ENCODE results near the gene TSPAN15.
A peak's percentile ranks its signal among the peaks of the same experiment; 100 is the strongest.

TSPAN15 gene

DNA sequence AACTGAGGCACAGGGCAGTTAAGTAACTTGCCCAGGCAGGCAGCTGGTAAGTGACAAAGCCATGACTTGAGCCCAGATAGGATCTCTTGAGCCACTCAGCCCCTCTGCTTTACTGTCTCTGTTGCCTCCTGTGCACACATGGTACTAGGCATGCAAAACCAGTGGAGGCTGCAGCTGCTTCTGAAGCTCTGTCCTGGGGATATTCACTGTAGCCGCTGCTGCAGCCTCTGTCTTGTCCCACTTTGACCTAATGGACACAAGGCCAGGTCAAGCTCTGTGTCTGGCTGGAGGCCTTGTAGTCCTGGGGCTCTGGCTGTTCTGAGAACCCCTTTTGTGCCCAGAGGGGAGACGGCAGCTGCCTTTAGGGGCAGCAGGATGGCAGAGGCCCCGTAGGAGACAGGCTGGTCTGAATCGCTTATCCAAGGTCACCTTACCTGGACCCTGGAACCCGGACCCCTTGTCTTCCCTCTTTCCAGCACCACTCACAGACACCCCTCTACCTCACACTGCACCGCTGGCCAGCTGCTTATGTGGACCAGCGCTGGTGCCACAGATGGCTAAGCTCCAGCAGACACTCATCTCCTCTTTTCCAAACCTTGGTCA lies 57.6 kb downstream of the TSPAN15 start:
- DNase-seq (ENCODE audit: extremely low read depth, low read depth): no peak
- TF ChIP-seq, protein P1, sequence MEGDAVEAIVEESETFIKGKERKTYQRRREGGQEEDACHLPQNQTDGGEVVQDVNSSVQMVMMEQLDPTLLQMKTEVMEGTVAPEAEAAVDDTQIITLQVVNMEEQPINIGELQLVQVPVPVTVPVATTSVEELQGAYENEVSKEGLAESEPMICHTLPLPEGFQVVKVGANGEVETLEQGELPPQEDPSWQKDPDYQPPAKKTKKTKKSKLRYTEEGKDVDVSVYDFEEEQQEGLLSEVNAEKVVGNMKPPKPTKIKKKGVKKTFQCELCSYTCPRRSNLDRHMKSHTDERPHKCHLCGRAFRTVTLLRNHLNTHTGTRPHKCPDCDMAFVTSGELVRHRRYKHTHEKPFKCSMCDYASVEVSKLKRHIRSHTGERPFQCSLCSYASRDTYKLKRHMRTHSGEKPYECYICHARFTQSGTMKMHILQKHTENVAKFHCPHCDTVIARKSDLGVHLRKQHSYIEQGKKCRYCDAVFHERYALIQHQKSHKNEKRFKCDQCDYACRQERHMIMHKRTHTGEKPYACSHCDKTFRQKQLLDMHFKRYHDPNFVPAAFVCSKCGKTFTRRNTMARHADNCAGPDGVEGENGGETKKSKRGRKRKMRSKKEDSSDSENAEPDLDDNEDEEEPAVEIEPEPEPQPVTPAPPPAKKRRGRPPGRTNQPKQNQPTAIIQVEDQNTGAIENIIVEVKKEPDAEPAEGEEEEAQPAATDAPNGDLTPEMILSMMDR (IDR thresholded peaks at IDR 0.05; ENCODE audit: low read depth, low read length, missing control alignments): no peak
- H3K4me3 ChIP-seq (replicated peaks; ENCODE audit: low read depth, low read length): no peak overlapping the region

DNA sequence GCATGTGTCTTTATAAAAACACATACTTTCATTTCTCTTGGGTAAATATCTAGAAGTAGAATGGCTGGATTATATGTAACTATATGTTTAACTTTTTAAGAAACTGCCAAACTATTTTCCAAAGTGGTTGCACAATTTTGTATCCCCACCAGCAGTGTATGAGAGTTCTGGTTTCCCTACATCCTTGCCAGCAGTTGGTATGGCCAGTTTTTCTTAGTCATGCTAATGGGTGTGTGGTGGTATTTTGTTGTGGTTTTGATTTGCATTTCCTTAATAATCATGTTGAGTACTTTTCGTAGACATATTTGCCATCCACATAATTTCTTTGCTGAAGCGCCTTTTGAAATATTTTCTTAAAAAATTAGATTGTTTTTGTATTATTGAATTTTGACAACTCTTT lies 61.6 kb downstream of the TSPAN15 start:
- no peak for DNase-seq (ENCODE audit: extremely low read depth, low read depth)
- TF ChIP-seq, protein P1 (IDR thresholded peaks at IDR 0.05; ENCODE audit: low read depth, low read length, missing control alignments): no peak

DNA sequence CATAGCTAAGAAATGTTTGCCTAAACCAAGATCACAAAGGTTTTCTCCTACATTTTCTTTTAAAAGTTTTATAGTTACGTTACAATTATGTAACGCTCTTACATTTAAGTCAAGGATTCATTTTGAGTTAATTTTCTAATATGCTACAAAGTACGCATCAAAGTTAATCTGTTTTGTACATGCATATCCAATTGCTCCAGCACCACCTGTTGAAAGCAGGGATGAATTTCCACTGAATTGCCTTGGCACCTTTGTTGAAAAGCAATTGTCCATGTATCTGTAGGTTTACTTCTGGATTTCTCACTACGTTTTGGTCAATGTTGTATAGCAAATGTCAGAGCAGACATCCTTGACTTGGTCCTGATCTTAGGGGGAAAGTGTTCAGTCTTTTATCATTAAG lies 62.4 kb downstream of the TSPAN15 start:
- H3K4me3 ChIP-seq (replicated peaks; ENCODE audit: low read depth, low read length): no peak overlapping the region
- TF ChIP-seq, protein P1 (IDR thresholded peaks at IDR 0.05; ENCODE audit: low read depth, low read length, missing control alignments): no peak
- no peak for DNase-seq (ENCODE audit: extremely low read depth, low read depth)

More for the DNA sequence above, 61.6 kb downstream of the TSPAN15 start:
- H3K4me3 ChIP-seq (replicated peaks; ENCODE audit: low read depth, low read length): no peak overlapping the region

DNA sequence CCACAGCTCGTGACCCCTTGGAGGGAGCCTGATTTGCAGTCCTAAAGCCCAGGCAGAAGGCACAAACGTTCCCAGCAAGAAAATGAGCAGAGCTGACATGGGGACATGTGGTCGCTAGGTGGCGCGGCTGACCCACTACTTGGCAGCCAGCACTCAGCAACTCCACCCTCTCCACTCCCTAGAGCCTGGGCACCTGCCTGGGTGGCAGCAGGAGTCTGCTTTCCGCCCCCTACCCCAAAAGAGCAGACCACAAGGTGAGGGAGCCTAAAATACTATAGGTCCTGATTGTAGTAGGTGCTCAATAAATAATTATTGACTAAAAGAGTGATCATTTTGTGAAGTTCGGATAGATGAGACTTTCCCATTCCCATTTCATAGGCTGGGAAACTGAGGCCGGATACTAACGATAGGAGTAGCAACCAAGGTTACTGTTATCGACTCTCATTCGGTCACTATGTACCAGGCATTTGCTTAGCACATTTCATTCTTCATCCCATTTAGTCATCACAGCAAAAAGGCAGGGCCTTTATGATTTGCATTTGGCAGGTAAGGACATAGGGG lies 64.5 kb downstream of the TSPAN15 start:
- no peak overlapping the region for H3K4me3 ChIP-seq (replicated peaks; ENCODE audit: low read depth, low read length)
- TF ChIP-seq, protein P1 (IDR thresholded peaks at IDR 0.05; ENCODE audit: low read depth, low read length, missing control alignments): peak; percentile 89
- DNase-seq (ENCODE audit: extremely low read depth, low read depth): peak; percentile 22

DNA sequence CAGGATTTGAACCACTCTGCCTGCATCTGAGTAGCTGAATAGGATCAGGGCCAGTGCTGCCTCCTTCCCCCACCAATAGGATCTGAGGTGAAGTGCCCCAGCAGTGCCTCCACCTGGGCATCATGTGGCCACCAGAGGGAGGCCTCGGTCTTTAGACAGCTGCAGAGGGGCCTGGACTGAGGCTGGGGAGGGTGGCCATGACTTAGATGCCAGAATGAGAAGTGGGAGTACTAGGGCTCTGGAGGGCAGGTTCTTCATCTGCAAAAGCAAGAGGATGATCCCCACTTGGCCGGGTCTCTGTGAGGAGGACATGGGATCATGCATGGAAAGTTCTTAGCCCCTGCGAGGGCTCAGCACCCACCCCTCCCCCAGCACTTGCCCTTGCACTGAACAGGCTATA lies 65.1 kb downstream of the TSPAN15 start:
- no peak overlapping the region for H3K4me3 ChIP-seq (replicated peaks; ENCODE audit: low read depth, low read length)
- TF ChIP-seq, protein P1 (IDR thresholded peaks at IDR 0.05; ENCODE audit: low read depth, low read length, missing control alignments): peak; percentile 40
- no peak for DNase-seq (ENCODE audit: extremely low read depth, low read depth)

GRCh38 chr10:69516796-69517195 lies 65.5 kb downstream of the TSPAN15 start:
- H3K4me3 ChIP-seq (replicated peaks; ENCODE audit: low read depth, low read length): no peak overlapping the region

More at GRCh38 chr10:69516796-69517195, 65.5 kb downstream of the TSPAN15 start:
- TF ChIP-seq, protein P1 (IDR thresholded peaks at IDR 0.05; ENCODE audit: low read depth, low read length, missing control alignments): no peak
- no peak for DNase-seq (ENCODE audit: extremely low read depth, low read depth)
